K562 (cell line): Measurements from ENCODE around the gene TRIM3. TPM values are rescaled to one million over a fixed set of nuclear protein-coding genes. Genes with fewer than 3 reads are reported as not detected.
A peak's percentile ranks its signal among the peaks of the same experiment; 100 is the strongest.

Source experiments
- ATAC-seq: fragments of 200-7000 bp; cut with Tn5 transposase; 3 replicates; pipeline ENCODE4 v1.9.1; 2020; ENCODE audit warnings: moderate library complexity
- Bru-seq: library from RNA; stranded (reverse); fragments of 400-500 nt; gene quantifications from one replicate; lab custom pipeline; 2021; lab: Mats Ljungman, UMichigan
- BruChase-seq, 2 experiments: library from RNA; stranded (reverse); fragments of 400-500 nt; gene quantifications; one replicate each; lab custom pipeline; 2021; lab: Mats Ljungman, UMichigan
- BruUV-seq: library from RNA; stranded (reverse); fragments of 400-500 nt; replicated peaks from 2 replicates; lab custom pipeline; 2021; lab: Mats Ljungman, UMichigan
- CTCF ChIA-PET: fragments of 300-600 bp; formaldehyde crosslinking; extraction: SDS; loops from one replicate; lab custom pipeline; 2021; ENCODE audit warnings: low intra/inter-chr PET ratio; lab: Yijun Ruan, JAX
- POLR2A ChIA-PET: fragments of 300-600, 350-650 bp; sonication (Branson Sonifier 250); formaldehyde crosslinking; extraction: SDS; loops from one replicate; lab custom pipeline; 2021; ENCODE audit warnings: antibody characterized with exemption, inconsistent platforms; lab: Yijun Ruan, JAX
- DNase-seq, 4 experiments: peaks; one replicate each; pipeline versions ENCODE4 v3.0.0 to v3.0.0-alpha.2; 2011 to 2018; ENCODE audit warnings: low spot score in 3 of 4, mixed read lengths in 3 of 4; ENCODE audit errors: extremely low read depth in 1 of 4
- FAIRE-seq: peaks from 2 replicates; lab custom pipeline; 2011; peaks lifted over from hg19 to GRCh38; lab: Jason Lieb, UNC
- H2AFZ ChIP-seq: 2 replicates; pipeline ENCODE4 v1.6.0; 2011; ENCODE audit warnings: low read depth, low read length, control low read depth, inconsistent platforms
- H3K27ac ChIP-seq: fragments of 200-600 bp; 3 replicates; pipeline ENCODE4 v1.8.0; 2011; ENCODE audit warnings: low read depth, mild to moderate bottlenecking, control low read depth, inconsistent platforms, low read length, moderate library complexity, mixed read lengths; ENCODE audit errors: extremely low read depth
- H3K27me3 ChIP-seq, 2 experiments: fragments of 300-600 bp in 1 of 2; 2 replicates in 1 of 2; 3 replicates in 1 of 2; pipeline versions ENCODE4 v1.6.0 to v1.8.0; 2011; ENCODE audit warnings: inconsistent platforms in 2 of 2, low read length in 2 of 2, mild to moderate bottlenecking in 1 of 2, mixed read lengths in 1 of 2, moderate library complexity in 1 of 2; ENCODE audit not compliant: control insufficient read depth in 2 of 2, insufficient read depth in 2 of 2
- H3K36me3 ChIP-seq: fragments of 300-600 bp; 3 replicates; pipeline ENCODE4 v1.8.0; 2011; ENCODE audit warnings: mild to moderate bottlenecking, low read length, inconsistent platforms; ENCODE audit not compliant: control insufficient read depth, insufficient read depth
- H3K4me1 ChIP-seq, 2 experiments: fragments of 200-600 bp in 1 of 2; replicated peaks in 1 of 2; 2 replicates in 1 of 2; 3 replicates in 1 of 2; pipeline versions ENCODE4 v1.5.1 to v1.8.0; 2011; ENCODE audit warnings: inconsistent platforms in 2 of 2, low read length in 2 of 2, mild to moderate bottlenecking in 1 of 2, mixed read lengths in 1 of 2, moderate library complexity in 1 of 2; ENCODE audit not compliant: control insufficient read depth in 2 of 2, insufficient read depth in 2 of 2
- H3K4me2 ChIP-seq: 2 replicates; pipeline ENCODE4 v1.6.1; 2011; ENCODE audit warnings: low read length, control low read depth, inconsistent platforms, mixed read lengths; ENCODE audit not compliant: insufficient read depth
- H3K4me3 ChIP-seq: fragments of 200-600 bp; sonication (generic), shearing (Covaris generic); 2 replicates; pipeline ENCODE4 v1.5.1; 2016; ENCODE audit warnings: control low read depth, inconsistent platforms
- H3K79me2 ChIP-seq: fragments of 200-600 bp; 3 replicates; pipeline ENCODE4 v1.8.0; 2011; ENCODE audit warnings: low read length, inconsistent platforms; ENCODE audit not compliant: control insufficient read depth, insufficient read depth
- H3K9ac ChIP-seq, 2 experiments: 2 replicates each; pipeline versions ENCODE4 v1.6.0 to v1.6.1; 2011; ENCODE audit warnings: low read depth in 2 of 2, low read length in 2 of 2, control low read depth in 1 of 2, inconsistent platforms in 1 of 2, mild to moderate bottlenecking in 1 of 2, mixed read lengths in 1 of 2; ENCODE audit not compliant: insufficient read depth in 1 of 2
- H3K9me1 ChIP-seq: one replicate; pipeline ENCODE4 v1.6.0; 2011; ENCODE audit warnings: inconsistent platforms, mild to moderate bottlenecking, low read length, moderate library complexity; ENCODE audit not compliant: control insufficient read depth, insufficient read depth
- H3K9me3 ChIP-seq: replicated peaks from 2 replicates; pipeline ENCODE4 v1.5.1; 2011; ENCODE audit warnings: low read depth, low read length, inconsistent platforms; ENCODE audit not compliant: control insufficient read depth, insufficient read depth
- H4K20me1 ChIP-seq: replicated peaks from 2 replicates; pipeline ENCODE4 v1.6.1; 2011; ENCODE audit warnings: low read length, inconsistent platforms, mixed read lengths; ENCODE audit not compliant: control insufficient read depth, insufficient read depth
- ESRRB ChIP-seq: fragments of 250-450 bp; sonication (Bioruptor Pico); IDR thresholded peaks from 2 replicates; pipeline ENCODE4 v1.5.0; 2020; ENCODE audit warnings: mild to moderate bottlenecking, moderate library complexity, borderline replicate concordance
- NONO ChIP-seq, 2 experiments: fragments of 200-400 bp in 1 of 2; fragments of 450-650 bp in 1 of 2; formaldehyde crosslinking in 1 of 2; IDR thresholded peaks; 2 replicates each; pipeline ENCODE4 v1.6.1; 2017; ENCODE audit warnings: low read depth in 2 of 2, mild to moderate bottlenecking in 2 of 2, moderate library complexity in 2 of 2, low read length in 1 of 2
- NRF1 ChIP-seq, 2 experiments: fragments of 450-650 bp; IDR thresholded peaks in 1 of 2; conservative IDR thresholded peaks in 1 of 2; 2 replicates each; pipeline ENCODE4 v1.6.1; 2014; ENCODE audit warnings: mild to moderate bottlenecking in 2 of 2
- POLR3A ChIP-seq: IDR thresholded peaks from 2 replicates; pipeline ENCODE4 v1.6.1; 2011; ENCODE audit warnings: borderline replicate concordance, mild to moderate bottlenecking, moderate library complexity; ENCODE audit not compliant: insufficient read length, insufficient read depth; ENCODE audit errors: extremely low read depth
- RB1 ChIP-seq: fragments of 450-650 bp; IDR thresholded peaks from 2 replicates; pipeline ENCODE4 v1.6.1; 2017; ENCODE audit warnings: low read depth, mild to moderate bottlenecking
- SIN3A ChIP-seq, 2 experiments: fragments of 150-350 bp in 1 of 2; IDR thresholded peaks; 2 replicates each; pipeline ENCODE4 v1.6.1; 2011 to 2016; ENCODE audit warnings: borderline replicate concordance in 2 of 2, low read depth in 2 of 2, low read length in 2 of 2, mild to moderate bottlenecking in 2 of 2, moderate library complexity in 2 of 2; ENCODE audit not compliant: control insufficient read depth in 1 of 2
- ZBTB26 ChIP-seq: fragments of 450-650 bp; formaldehyde crosslinking; IDR thresholded peaks from 2 replicates; pipeline ENCODE4 v1.4.0; 2022; ENCODE audit warnings: missing genetic modification characterization
- ZBTB5 ChIP-seq: fragments of 450-650 bp; IDR thresholded peaks from 2 replicates; pipeline ENCODE4 v1.6.1; 2017; ENCODE audit warnings: antibody characterized with exemption
- WGBS: fragments of 100-300 bp; shearing (Covaris generic); methylation state at CpG from one replicate; pipeline ENCODE4 v1.1.6; 2016; ENCODE audit warnings: low coverage, mixed read lengths; ENCODE audit not compliant: insufficient coverage; ENCODE audit errors: missing lambda C conversion rate; 5-methylcytosine and 5-hydroxymethylcytosine counted together
- in situ Hi-C: fragments of 300-500 bp; cut with MboI; formaldehyde crosslinking; loops from 4 replicates; pipeline ENCODE4 v1.15.0; 2018; ENCODE audit warnings: inconsistent platforms, mixed read lengths
- intact Hi-C: fragments of 100-400 bp; cut with micrococcal nuclease; formaldehyde crosslinking; loops from 2 replicates; pipeline ENCODE4 v1.14.2; 2022
- long read RNA-seq, 3 experiments: library from polyadenylated mRNA in 2 of 3; library from RNA in 1 of 3; unstranded in 2 of 3; stranded (forward) in 1 of 3; transcript quantifications; one replicate each; pipeline ENCODE4 v2.0.0, GENCODE V29; 2019 to 2022
- polyA minus RNA-seq, 3 experiments: library from RNA; depleted of rRNA, polyadenylated mRNA; stranded (reverse); fragments of >200 nt; gene quantifications; 2 replicates each; pipeline ENCODE4 v1.2.3, GENCODE V29; 2011
- polyA plus RNA-seq, 8 experiments: library from polyadenylated mRNA; depleted of rRNA in 4 of 8; stranded (reverse) in 5 of 8; unstranded in 3 of 8; fragments of >200 nt; fragmentation: Nextera tagmentation in 2 of 8; fragmentation: Illumina TruSeq in 1 of 8; extraction: Ambion mirVana in 2 of 8; extraction: Trizol in 1 of 8; gene quantifications; 2 replicates each; pipeline versions ENCODE4 v1.2.1 to v1.2.3, GENCODE V29; 2011 to 2014; ENCODE audit warnings: inconsistent platforms in 1 of 8, missing spikeins in 1 of 8
- total RNA-seq, 7 experiments: library from RNA; depleted of rRNA in 6 of 7; stranded (reverse); fragments of >200 nt in 6 of 7; fragmentation: Illumina TruSeq in 2 of 7; extraction: Trizol in 2 of 7; gene quantifications; 2 replicates each; pipeline versions ENCODE4 v1.2.1 to v1.2.3, GENCODE V29; 2011 to 2021; ENCODE audit warnings: low replicate concordance in 1 of 7

The TRIM3 gene
- total RNA-seq (2011; cell fraction: chromatin; rRNA removed; ENCODE audit: low replicate concordance), result 19.0 and 30.8 TPM in 2 replicates
- 22.5 and 25.3 TPM in 2 replicates for total RNA-seq (2011; cell fraction: nucleolus; rRNA removed)
- total RNA-seq (2011; cell fraction: nucleoplasm; rRNA removed), result 20.2 and 20.7 TPM in 2 replicates
- 3.0 and 11.6 TPM in 2 replicates for total RNA-seq (2014; rRNA removed)
- total RNA-seq (2014; rRNA removed; fragmentation: Illumina TruSeq; extraction: Trizol), result 2.7 and 3.8 TPM in 2 replicates
- total RNA-seq (2015; rRNA removed; fragmentation: Illumina TruSeq; extraction: Trizol), result 4.8 and 5.2 TPM in 2 replicates
- 6.4 and 6.8 TPM in 2 replicates for total RNA-seq (2021)
- 4.8 and 6.2 TPM in 2 replicates for polyA plus RNA-seq (2011; rRNA removed)
- 4.5 and 5.7 TPM in 2 replicates for polyA plus RNA-seq (2011; cell fraction: cytosol; rRNA removed)
- 36.0 and 59.3 TPM in 2 replicates for polyA plus RNA-seq (2011; cell fraction: nucleus; rRNA removed)
- 6.2 and 9.0 TPM in 2 replicates for polyA plus RNA-seq (2012)
- 4.7 and 5.6 TPM in 2 replicates for polyA plus RNA-seq (2014; fragmentation: Illumina TruSeq; extraction: Trizol)
- polyA plus RNA-seq (2014; fragmentation: Nextera tagmentation; extraction: Ambion mirVana), result under 1 TPM; 0.45 to 0.81 TPM
- 9.2 and 10.4 TPM in 2 replicates for polyA plus RNA-seq (2014; rRNA removed)
- polyA minus RNA-seq (2011; rRNA and poly(A)+ RNA removed), result 2.7 and 4.7 TPM in 2 replicates
- polyA minus RNA-seq (2011; cell fraction: cytosol; rRNA and poly(A)+ RNA removed), result 1.6 and 1.7 TPM in 2 replicates
- 10.3 and 14.0 TPM in 2 replicates for polyA minus RNA-seq (2011; cell fraction: nucleus; rRNA and poly(A)+ RNA removed)
- Bru-seq, nascent RNA, result percentile 53 among the genes with signal in this experiment
- BruChase-seq, experiment 1, labeled RNA remaining after a 2-hour chase, result percentile 47 among the genes with signal in this experiment
- percentile 49 among the genes with signal in this experiment for BruChase-seq, experiment 2, labeled RNA remaining after a 6-hour chase
- long read RNA-seq, experiment 1, transcript TRIM3-201 (12 exons, 2,879 nt), result major isoform, 6 of 11 reads
- long read RNA-seq, experiment 1, partial matches to known transcripts, result 0 of 11 reads
- long read RNA-seq, experiment 1, other reads (novel, unspliced or antisense), result 5 of 11 reads
- long read RNA-seq, experiment 2, partial matches to known transcripts, result 2 of 10 reads
- long read RNA-seq, experiment 2, other reads (novel, unspliced or antisense), result 3 of 10 reads
- long read RNA-seq, experiment 3, partial matches to known transcripts, result 1 of 2 reads
- long read RNA-seq, experiment 3, other reads (novel, unspliced or antisense), result 0 of 2 reads

GRCh38 chr11:6473451-6474412 lies at the start of gene TRIM3:
Gene TRIM3 (minus strand): TSS chr11:6473941. CDS start chr11:6465695, 8,246 bp downstream.
- H3K79me2 ChIP-seq, result 0 out of 3 replicates have a peak, but pooled peaks cover 3% of the 10 kb centered on the region
- FAIRE-seq (no peak), DNase-seq (peak; percentile 86 to 99 (median 99)), ATAC-seq (peak; percentile 88)
- in situ Hi-C loops (no loop called here), intact Hi-C loops (loop anchor here (2.0 kb wide), 1 partner anchor 129 kb away; the partner anchor contains the start of genes ILK and RRP8)
- no peaks in the 10 kb centered on the region for H3K9me1 ChIP-seq
- H3K27ac ChIP-seq, result peak within 1 kb of the TSS; percentile 43
- no peaks in the 10 kb centered on the region for H3K9me3 ChIP-seq
- ChIA-PET CTCF (no interaction called here), POLR2A (interaction anchor here (0.6 to 2.7 kb wide), 15 partner anchors 8 to 1315 kb away, joined by 3 to 12 read pairs (median 3); partner anchors contain the start of genes APBB1, ARFIP2, DNHD1 and TIMM10B)
- WGBS, result 2% methylated on average over 50 of the region's 87 CpGs
- BruUV-seq, result no TSS peak
- H3K36me3 ChIP-seq, result peaks cover 27% of the 10 kb centered on the region; the same call in 2 of the 3 replicates
- peak within 1 kb of the TSS; percentile 65 for H3K4me3 ChIP-seq
- H4K20me1 ChIP-seq, result no peaks in the 10 kb centered on the region
- H2AFZ ChIP-seq, result peak within 1 kb of the TSS; percentile 93
- peak within 1 kb of the TSS; percentile 63 to 93 for H3K9ac ChIP-seq
- H3K4me2 ChIP-seq, result peak within 1 kb of the TSS; percentile 81
- no peaks in the 10 kb centered on the region for H3K27me3 ChIP-seq
- H3K4me1 ChIP-seq, result peaks cover 20 to 22% of the 10 kb centered on the region in 2 experiments; a peak in 4 of 5 replicates
- TF ChIP-seq SIN3A (IDR thresholded peaks at IDR 0.05; ENCODE audit: borderline replicate concordance in 2 of 2, control insufficient read depth in 1 of 2, low read depth in 2 of 2, low read length in 2 of 2), result 0 out of 4 replicates have a peak, but pooled peaks of 1 of the 2 experiments have one; percentile 39
- no peak for TF ChIP-seq POLR3A
- TF ChIP-seq NONO (IDR thresholded peaks at IDR 0.05; ENCODE audit: low read depth in 2 of 2, low read length in 1 of 2), result peak in 1 of 2 experiments; percentile 50; a peak in 1 of 4 replicates
- TF ChIP-seq RB1, result peak; percentile 50
- TF ChIP-seq ZBTB26, result 0 out of 2 replicates have a peak, but pooled peaks have one; percentile 33
- TF ChIP-seq ESRRB, result no peak
- peak in 1 of 2 experiments; percentile 68; a peak in 2 of 4 replicates for TF ChIP-seq NRF1 (conservative IDR thresholded peaks at IDR 0.05 in 1 of 2, IDR thresholded peaks at IDR 0.05 in 1 of 2)
- peak; percentile 38; the same call in 1 of the 2 replicates for TF ChIP-seq ZBTB5
